ENCODE data around the gene PRIMA1. TPM values are rescaled to one million over a fixed set of nuclear protein-coding genes. Genes with fewer than 3 reads are reported as not detected.

PRIMA1 gene
- total RNA-seq, 1 experiment from 2014 or later, result 4.9 TPM

DNA sequence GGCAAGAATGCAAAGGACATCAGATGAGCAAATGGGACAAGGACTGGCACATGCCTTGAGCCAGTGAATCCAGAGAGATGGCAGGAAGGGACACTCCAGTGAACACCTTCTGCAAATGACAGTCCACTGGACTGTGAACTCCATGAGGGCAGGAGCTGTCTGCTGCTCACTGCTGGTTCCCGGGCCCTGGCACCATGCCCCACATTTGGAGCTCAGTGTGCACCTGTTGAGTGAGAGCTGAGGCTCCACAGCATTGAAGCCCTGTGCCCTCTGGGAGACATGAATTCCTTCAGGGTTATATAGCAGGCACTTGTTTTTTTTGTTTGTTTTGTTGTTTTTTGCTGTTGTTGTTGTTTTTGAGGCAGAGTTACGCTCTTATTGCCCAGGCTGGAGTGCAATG, 13.1 kb downstream of the PRIMA1 start:
- no peaks in the 10 kb centered on the region for H3K36me3 Mint-ChIP-seq
- H3K4me3 Mint-ChIP-seq, result no peak overlapping the region
- no peaks in the 10 kb centered on the region for H3K9me3 Mint-ChIP-seq
- no peak for ATAC-seq
- TF ChIP-seq, protein P1, sequence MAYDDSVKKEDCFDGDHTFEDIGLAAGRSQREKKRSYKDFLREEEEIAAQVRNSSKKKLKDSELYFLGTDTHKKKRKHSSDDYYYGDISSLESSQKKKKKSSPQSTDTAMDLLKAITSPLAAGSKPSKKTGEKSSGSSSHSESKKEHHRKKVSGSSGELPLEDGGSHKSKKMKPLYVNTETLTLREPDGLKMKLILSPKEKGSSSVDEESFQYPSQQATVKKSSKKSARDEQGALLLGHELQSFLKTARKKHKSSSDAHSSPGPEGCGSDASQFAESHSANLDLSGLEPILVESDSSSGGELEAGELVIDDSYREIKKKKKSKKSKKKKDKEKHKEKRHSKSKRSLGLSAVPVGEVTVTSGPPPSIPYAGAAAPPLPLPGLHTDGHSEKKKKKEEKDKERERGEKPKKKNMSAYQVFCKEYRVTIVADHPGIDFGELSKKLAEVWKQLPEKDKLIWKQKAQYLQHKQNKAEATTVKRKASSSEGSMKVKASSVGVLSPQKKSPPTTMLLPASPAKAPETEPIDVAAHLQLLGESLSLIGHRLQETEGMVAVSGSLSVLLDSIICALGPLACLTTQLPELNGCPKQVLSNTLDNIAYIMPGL (CRISPR knock-in tag; IDR thresholded peaks at IDR 0.05), result no peak
- H3K4me1 Mint-ChIP-seq, result peaks cover 15% of the 10 kb centered on the region
- POLR2A ChIA-PET, result no interaction called here
- CTCF ChIA-PET, result interaction anchor here (1.0 kb wide), 1 partner anchor 14 kb away, joined by 3 read pairs; no protein-coding TSS in a partner anchor
- no peak overlapping the region for H3K27ac Mint-ChIP-seq
- DNase-seq (ENCODE audit: low spot score), result no peak
- no peaks in the 10 kb centered on the region for H3K27me3 Mint-ChIP-seq (ENCODE audit: low read depth)

DNA sequence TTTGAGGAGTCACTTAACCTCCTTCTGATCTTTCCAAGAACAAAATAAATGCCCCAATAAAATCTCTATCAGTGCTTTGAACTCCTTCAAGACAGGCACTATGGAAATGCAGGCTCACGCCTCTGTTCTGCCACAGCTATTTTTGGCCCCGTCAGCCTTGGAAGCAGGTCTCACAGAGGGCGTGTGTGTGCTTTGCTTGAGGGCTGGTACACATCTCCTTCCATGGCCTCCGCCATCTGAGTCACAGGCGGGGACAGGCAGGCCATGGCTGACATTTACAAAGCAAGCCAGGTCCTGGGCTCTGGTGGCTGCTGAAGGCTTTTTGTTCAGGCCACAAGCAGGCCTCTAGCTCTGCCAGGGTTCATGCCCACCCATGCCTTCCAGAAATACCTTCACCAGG, 16.0 kb downstream of the PRIMA1 start:
- Mint-ChIP-seq H3K27me3 (ENCODE audit: low read depth) (no peaks in the 10 kb centered on the region), H3K4me1 (peaks cover 6% of the 10 kb centered on the region), H3K9me3 (no peaks in the 10 kb centered on the region), H3K4me3 (no peak overlapping the region), H3K36me3 (no peaks in the 10 kb centered on the region), H3K27ac (no peak overlapping the region)
- POLR2A ChIA-PET, result no interaction called here
- ATAC-seq (no peak), DNase-seq (ENCODE audit: low spot score) (no peak)
- CTCF ChIA-PET, result interaction anchor here (1.1 kb wide), 1 partner anchor 131 kb away, joined by 3 read pairs; no protein-coding TSS in a partner anchor
- no peak for TF ChIP-seq ZNF396 (CRISPR knock-in tag; IDR thresholded peaks at IDR 0.05; ENCODE audit: borderline replicate concordance)
- no peak for TF ChIP-seq GRHL2 (CRISPR knock-in tag; IDR thresholded peaks at IDR 0.05; ENCODE audit: insufficient replicate concordance, severe bottlenecking)
- TF ChIP-seq RELA (CRISPR knock-in tag; IDR thresholded peaks at IDR 0.05; ENCODE audit: borderline replicate concordance), result no peak
- TF ChIP-seq NFE2L1 (CRISPR knock-in tag; IDR thresholded peaks at IDR 0.05), result no peak
- TF ChIP-seq TCF7 (CRISPR knock-in tag; IDR thresholded peaks at IDR 0.05; ENCODE audit: low read depth), result no peak
- TF ChIP-seq ZNF138 (CRISPR knock-in tag; conservative IDR thresholded peaks at IDR 0.05), result no peak
- TF ChIP-seq, protein P2, sequence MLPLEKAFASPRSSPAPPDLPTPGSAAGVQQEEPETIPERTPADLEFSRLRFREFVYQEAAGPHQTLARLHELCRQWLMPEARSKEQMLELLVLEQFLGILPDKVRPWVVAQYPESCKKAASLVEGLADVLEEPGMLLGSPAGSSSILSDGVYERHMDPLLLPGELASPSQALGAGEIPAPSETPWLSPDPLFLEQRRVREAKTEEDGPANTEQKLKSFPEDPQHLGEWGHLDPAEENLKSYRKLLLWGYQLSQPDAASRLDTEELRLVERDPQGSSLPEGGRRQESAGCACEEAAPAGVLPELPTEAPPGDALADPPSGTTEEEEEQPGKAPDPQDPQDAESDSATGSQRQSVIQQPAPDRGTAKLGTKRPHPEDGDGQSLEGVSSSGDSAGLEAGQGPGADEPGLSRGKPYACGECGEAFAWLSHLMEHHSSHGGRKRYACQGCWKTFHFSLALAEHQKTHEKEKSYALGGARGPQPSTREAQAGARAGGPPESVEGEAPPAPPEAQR (CRISPR knock-in tag; IDR thresholded peaks at IDR 0.05), result no peak
- TF ChIP-seq, protein P3, sequence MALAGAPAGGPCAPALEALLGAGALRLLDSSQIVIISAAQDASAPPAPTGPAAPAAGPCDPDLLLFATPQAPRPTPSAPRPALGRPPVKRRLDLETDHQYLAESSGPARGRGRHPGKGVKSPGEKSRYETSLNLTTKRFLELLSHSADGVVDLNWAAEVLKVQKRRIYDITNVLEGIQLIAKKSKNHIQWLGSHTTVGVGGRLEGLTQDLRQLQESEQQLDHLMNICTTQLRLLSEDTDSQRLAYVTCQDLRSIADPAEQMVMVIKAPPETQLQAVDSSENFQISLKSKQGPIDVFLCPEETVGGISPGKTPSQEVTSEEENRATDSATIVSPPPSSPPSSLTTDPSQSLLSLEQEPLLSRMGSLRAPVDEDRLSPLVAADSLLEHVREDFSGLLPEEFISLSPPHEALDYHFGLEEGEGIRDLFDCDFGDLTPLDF (CRISPR knock-in tag; IDR thresholded peaks at IDR 0.05), result no peak

DNA sequence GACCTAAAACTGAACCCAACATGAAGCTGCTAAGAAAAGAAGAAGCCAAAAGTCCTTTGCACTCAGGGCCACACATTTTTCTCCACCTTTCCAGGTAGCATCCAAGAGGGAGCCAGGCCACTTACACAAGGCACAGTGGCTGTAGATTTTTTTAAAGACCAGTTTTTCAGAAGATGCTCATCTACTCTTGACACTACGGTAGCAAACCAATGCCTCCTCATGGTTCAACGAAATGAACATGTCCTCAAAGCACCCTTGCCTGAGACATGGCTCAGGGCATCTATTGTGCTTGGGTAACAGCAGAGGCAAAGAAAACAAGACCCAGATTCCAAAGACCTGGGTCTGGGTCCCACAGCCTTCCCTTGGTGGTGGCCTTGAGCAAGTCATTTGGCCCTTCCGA, 22.3 kb downstream of the PRIMA1 start:
- POLR2A ChIA-PET, result no interaction called here
- H3K9me3 Mint-ChIP-seq, result no peaks in the 10 kb centered on the region
- no peak overlapping the region for H3K27ac Mint-ChIP-seq
- no peaks in the 10 kb centered on the region for H3K27me3 Mint-ChIP-seq (ENCODE audit: low read depth)
- DNase-seq (ENCODE audit: low spot score) (no peak), ATAC-seq (no peak)
- no peak overlapping the region for H3K4me3 Mint-ChIP-seq
- peaks cover 18% of the 10 kb centered on the region for H3K4me1 Mint-ChIP-seq
- no peaks in the 10 kb centered on the region for H3K36me3 Mint-ChIP-seq
- CTCF ChIA-PET, result no interaction called here
- TF ChIP-seq ZNF263 (CRISPR knock-in tag; IDR thresholded peaks at IDR 0.05; ENCODE audit: low read depth), result no peak
- TF ChIP-seq, protein P4, sequence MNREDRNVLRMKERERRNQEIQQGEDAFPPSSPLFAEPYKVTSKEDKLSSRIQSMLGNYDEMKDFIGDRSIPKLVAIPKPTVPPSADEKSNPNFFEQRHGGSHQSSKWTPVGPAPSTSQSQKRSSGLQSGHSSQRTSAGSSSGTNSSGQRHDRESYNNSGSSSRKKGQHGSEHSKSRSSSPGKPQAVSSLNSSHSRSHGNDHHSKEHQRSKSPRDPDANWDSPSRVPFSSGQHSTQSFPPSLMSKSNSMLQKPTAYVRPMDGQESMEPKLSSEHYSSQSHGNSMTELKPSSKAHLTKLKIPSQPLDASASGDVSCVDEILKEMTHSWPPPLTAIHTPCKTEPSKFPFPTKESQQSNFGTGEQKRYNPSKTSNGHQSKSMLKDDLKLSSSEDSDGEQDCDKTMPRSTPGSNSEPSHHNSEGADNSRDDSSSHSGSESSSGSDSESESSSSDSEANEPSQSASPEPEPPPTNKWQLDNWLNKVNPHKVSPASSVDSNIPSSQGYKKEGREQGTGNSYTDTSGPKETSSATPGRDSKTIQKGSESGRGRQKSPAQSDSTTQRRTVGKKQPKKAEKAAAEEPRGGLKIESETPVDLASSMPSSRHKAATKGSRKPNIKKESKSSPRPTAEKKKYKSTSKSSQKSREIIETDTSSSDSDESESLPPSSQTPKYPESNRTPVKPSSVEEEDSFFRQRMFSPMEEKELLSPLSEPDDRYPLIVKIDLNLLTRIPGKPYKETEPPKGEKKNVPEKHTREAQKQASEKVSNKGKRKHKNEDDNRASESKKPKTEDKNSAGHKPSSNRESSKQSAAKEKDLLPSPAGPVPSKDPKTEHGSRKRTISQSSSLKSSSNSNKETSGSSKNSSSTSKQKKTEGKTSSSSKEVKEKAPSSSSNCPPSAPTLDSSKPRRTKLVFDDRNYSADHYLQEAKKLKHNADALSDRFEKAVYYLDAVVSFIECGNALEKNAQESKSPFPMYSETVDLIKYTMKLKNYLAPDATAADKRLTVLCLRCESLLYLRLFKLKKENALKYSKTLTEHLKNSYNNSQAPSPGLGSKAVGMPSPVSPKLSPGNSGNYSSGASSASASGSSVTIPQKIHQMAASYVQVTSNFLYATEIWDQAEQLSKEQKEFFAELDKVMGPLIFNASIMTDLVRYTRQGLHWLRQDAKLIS (CRISPR knock-in tag; IDR thresholded peaks at IDR 0.05; ENCODE audit: borderline replicate concordance), result no peak
- TF ChIP-seq FOXK1 (CRISPR knock-in tag; IDR thresholded peaks at IDR 0.05), result no peak
- TF ChIP-seq NFYB (CRISPR knock-in tag; conservative IDR thresholded peaks at IDR 0.05; ENCODE audit: low read depth), result no peak
- no peak for TF ChIP-seq SOX15 (CRISPR knock-in tag; IDR thresholded peaks at IDR 0.05)
- TF ChIP-seq, protein P1 (CRISPR knock-in tag; IDR thresholded peaks at IDR 0.05), result no peak
- TF ChIP-seq, protein P5, sequence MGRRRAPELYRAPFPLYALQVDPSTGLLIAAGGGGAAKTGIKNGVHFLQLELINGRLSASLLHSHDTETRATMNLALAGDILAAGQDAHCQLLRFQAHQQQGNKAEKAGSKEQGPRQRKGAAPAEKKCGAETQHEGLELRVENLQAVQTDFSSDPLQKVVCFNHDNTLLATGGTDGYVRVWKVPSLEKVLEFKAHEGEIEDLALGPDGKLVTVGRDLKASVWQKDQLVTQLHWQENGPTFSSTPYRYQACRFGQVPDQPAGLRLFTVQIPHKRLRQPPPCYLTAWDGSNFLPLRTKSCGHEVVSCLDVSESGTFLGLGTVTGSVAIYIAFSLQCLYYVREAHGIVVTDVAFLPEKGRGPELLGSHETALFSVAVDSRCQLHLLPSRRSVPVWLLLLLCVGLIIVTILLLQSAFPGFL (CRISPR knock-in tag; IDR thresholded peaks at IDR 0.05; ENCODE audit: borderline replicate concordance), result no peak
- no peak for TF ChIP-seq SMAD4 (CRISPR knock-in tag; IDR thresholded peaks at IDR 0.05)
- no peak for TF ChIP-seq MYBL2 (CRISPR knock-in tag; IDR thresholded peaks at IDR 0.05)
- TF ChIP-seq GTF2I (CRISPR knock-in tag; conservative IDR thresholded peaks at IDR 0.05), result no peak
- no peak for TF ChIP-seq FOXJ3 (CRISPR knock-in tag; IDR thresholded peaks at IDR 0.05; ENCODE audit: borderline replicate concordance)
- TF ChIP-seq, protein P6, sequence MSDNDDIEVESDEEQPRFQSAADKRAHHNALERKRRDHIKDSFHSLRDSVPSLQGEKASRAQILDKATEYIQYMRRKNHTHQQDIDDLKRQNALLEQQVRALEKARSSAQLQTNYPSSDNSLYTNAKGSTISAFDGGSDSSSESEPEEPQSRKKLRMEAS (CRISPR knock-in tag; IDR thresholded peaks at IDR 0.05), result no peak
